ENCODE measurements around the gene HDAC4.

HDAC4 gene

DNA sequence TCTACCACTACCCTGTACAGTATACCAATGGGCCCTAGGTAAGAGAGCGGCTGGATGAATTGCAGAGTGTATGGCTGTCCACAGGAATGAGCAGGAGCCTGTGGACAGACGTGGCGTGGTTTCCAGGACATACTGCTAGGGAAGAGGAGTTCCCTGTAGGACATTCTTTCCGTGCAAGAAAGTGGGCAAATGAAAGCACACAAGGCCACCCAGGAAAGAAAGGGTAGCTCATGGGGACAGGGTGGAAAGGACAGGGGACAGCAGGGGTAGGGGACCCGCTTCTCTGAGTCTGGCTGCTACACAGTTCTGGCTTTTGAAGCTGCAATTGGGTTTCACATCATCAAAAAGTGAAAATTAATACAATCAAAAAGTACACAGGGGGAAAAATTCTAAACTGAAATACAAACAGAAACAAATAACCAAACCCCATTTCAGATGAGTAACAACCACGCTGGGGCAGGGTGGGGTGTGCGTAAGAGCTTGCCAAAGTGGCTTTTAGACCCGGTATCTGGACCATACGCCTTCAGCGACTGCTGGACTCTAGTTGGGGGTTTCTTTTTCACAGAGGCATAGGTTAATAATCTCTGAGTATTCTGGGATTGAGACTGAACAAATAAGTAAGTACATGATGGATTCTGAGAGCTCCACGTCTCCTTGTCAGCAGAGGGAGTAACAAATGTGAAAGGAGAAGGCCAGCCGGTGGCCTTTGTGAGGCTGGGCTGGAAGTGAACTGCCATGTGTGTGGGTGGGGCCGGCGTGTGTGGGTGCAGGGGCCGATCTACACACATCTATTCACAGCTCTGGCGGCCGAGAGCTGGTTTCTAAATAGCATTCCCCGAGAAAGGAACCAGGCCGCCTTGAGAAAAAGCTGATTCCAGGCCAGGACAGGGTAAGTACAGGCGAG is 84.0 kb downstream of the HDAC4 start:
- Mint-ChIP-seq H3K9me3 (ENCODE audit: low read depth) (no peaks in the 10 kb centered on the region), H3K4me3 (no peak overlapping the region), H3K27me3 (no peaks in the 10 kb centered on the region), H3K4me1 (ENCODE audit: low read depth) (peaks cover 46% of the 10 kb centered on the region), H3K27ac (peak overlapping the region; percentile 16), H3K36me3 (peaks cover 5% of the 10 kb centered on the region)

DNA sequence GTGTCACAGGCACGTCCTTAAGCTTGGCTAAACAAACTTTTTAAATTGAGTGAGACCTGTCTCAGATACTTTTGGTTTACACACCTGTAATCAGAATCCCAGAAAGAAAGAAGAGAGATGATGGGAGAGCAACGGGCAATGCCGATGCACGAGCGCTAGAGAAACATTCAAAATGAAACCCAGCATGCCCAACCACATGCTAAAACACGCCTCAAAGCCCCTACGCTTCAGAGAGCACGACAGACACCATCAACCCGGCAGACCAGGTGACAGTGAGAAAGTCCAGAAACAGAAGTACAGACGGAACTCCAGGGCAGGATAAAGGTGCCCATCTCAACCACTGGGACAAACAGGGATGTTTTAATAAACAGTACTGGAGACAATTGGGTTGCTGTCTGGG is 85.5 kb downstream of the HDAC4 start:
- H3K27ac Mint-ChIP-seq = no peak overlapping the region

DNA sequence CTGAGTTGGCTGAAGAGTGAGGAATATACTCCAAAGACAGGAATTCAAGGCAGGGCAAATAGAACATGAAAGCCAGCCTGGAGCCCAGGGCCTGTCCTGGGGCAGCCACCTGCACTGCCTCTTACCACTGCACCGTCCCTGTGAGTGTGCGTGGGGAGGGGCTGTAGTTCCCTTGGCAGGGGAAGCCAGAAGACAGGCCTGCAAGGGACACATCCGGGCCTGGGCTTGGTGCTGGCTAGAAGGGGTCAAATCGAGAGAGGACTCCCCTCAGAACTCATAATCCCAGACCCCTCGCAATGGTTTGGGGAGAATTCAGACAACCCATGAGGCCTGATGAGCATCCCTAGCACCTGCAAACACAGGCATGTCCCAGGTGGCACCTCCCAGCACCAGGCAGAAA is 87.0 kb downstream of the HDAC4 start:
- H3K27ac Mint-ChIP-seq = no peak overlapping the region
- H3K9me3 Mint-ChIP-seq (ENCODE audit: low read depth) = no peaks in the 10 kb centered on the region
- no peak overlapping the region for H3K4me3 Mint-ChIP-seq
- H3K36me3 Mint-ChIP-seq = peaks cover 2% of the 10 kb centered on the region
- peaks cover 25% of the 10 kb centered on the region for H3K4me1 Mint-ChIP-seq (ENCODE audit: low read depth)
- no peaks in the 10 kb centered on the region for H3K27me3 Mint-ChIP-seq

More for the DNA sequence above, 85.5 kb downstream of the HDAC4 start:
- Mint-ChIP-seq H3K4me1 (ENCODE audit: low read depth) (peaks cover 34% of the 10 kb centered on the region), H3K4me3 (no peak overlapping the region), H3K27me3 (no peaks in the 10 kb centered on the region), H3K36me3 (peaks cover 2% of the 10 kb centered on the region), H3K9me3 (ENCODE audit: low read depth) (no peaks in the 10 kb centered on the region)

DNA sequence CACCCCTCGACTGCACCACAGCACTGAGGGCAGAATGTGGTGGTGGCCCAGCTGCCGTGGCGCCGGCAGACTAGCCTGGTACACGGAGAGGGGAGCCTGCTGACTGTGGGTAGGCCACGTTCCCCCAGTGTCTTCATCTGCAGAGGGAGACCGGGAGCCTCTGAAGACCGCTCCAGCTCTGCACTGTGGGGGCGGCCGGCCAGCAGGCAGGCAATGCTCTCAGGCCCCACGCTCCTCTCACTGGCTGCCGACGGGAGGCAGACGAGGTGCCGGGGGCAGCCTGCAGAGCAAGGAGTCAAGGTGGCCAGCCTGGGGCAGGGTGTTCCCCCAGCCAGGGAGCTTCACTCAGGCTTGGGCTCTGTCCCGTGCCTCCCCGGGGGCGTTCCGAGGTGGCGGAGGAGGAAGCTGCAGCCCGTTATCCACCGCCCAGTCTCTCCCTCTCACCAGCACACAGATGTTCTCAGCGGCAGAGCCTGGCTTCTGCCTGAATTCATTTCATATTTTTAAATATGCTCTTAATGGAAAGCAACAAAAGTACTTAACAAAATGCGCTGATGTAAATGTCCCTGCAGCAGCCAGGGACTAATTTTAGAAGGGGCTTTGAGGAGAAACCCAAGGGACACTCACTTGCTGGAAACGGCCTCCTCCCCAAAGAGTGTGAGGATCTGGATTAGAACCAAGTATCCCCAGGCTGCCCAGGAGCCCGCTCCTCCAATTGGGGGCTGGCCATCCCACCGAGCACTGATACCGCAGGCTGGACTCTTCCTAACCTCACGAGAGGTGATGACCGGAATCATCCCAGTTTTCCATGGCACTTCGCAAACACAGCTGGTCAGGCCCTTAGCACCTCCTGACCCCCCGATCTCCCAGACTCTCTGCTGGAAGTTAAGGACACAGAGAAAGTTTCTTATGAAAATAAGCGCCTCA is 87.8 kb downstream of the HDAC4 start:
- Mint-ChIP-seq H3K9me3 (ENCODE audit: low read depth) (no peaks in the 10 kb centered on the region), H3K4me3 (no peak overlapping the region), H3K27ac (no peak overlapping the region), H3K36me3 (peaks cover 2% of the 10 kb centered on the region), H3K27me3 (no peaks in the 10 kb centered on the region), H3K4me1 (ENCODE audit: low read depth) (peaks cover 21% of the 10 kb centered on the region)

DNA sequence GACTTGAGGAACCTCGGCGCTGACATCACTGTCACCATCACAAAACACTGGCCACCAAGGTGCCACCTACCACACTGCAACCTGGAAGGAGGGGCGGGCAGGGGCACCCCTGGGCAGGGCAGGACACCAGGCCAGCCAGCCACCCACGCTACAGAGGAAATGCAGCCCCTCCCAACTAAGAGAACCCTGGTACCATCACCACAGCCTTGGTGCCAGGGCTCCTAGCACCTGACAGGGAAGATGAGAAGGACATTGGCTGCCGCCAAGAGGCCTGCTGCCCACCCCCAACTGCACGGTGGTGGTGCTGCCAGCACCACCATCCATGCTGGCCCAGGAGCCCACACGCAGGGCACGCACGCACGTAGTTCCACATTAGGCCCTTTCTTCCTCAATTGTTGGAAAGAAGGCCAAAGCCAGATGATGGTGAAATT is 88.7 kb downstream of the HDAC4 start:
- H3K9me3 Mint-ChIP-seq (ENCODE audit: low read depth) = no peaks in the 10 kb centered on the region
- H3K4me1 Mint-ChIP-seq (ENCODE audit: low read depth) = peaks cover 15% of the 10 kb centered on the region
- no peak overlapping the region for H3K27ac Mint-ChIP-seq
- H3K27me3 Mint-ChIP-seq = no peaks in the 10 kb centered on the region
- H3K36me3 Mint-ChIP-seq = peaks cover 2% of the 10 kb centered on the region
- no peak overlapping the region for H3K4me3 Mint-ChIP-seq

DNA sequence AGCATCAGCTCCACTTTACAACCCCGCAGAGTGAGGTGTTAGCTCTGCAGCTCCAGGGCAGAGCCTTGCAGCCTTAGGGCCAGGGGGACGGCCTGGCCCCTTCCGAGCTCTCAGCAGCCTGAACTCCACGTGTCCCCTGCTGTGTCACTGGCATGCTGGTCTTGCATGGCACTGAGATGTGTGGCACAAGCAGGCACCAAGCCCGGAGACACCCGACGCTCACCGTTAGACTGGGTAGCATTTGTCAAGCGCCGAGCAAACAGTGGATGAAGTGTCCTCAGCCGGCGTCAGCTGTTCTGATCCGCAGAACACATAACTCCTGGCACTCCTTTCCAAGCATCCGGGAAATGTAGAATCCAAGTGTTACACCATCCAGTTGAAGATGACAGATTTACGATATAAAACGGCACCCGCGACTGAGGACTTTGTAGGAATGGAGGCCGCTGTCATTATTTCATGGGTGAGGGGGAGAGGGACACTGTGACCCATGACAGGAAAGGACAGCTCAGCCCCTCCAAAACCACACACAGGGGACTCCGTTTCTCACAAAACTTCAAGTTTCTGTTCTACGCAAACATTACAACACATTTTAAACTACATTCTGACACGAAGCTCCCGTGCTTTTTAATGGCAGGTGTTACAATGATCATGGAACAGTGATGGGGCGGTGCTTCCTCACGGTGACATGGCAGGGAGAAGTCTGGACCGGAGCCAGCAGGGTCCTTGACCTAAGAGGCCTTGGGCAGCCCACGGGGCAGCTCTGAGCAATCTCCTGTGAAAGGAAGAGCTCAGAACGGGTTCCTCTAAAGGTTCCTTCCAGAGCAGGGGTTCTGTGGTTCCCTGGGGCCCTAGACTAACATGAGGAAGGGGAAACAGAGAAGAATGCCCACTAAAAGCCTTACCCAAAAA is 89.4 kb downstream of the HDAC4 start:
- Mint-ChIP-seq H3K27me3 (no peaks in the 10 kb centered on the region), H3K4me3 (no peak overlapping the region), H3K9me3 (ENCODE audit: low read depth) (no peaks in the 10 kb centered on the region), H3K4me1 (ENCODE audit: low read depth) (peaks cover 10% of the 10 kb centered on the region), H3K27ac (no peak overlapping the region), H3K36me3 (peaks cover 2% of the 10 kb centered on the region)

DNA sequence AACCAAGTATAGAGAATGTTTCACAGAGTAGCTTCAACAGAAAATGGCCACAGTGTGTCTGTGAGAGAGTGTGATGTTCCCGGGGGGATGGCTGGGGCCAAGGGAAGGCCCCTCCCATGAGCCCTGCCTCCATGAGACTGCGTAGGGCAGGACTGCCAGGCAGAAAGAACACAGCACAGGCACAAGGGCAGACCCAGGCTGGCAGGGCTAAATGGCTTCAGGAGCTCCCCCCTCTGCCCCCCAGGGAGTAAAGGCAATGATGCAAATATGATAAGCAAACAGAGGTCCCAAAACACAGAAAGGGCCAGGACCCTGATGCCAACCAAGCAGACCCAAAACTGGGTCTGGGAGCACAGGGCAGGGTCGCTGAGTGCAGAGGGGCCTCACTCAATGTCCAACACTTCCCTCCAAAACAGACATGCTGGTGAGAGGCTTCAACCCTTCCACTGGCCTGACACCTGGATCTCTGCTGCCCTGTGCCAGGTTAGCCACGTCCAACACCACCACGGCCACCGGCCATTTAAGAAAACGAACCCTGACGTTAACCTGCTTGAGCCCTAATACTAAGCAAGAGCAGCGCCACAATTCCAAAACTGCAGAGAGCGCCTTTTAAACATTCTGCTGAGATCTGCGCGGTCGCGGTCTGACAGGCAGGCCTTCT is 90.3 kb downstream of the HDAC4 start:
- Mint-ChIP-seq H3K36me3 (peaks cover 2% of the 10 kb centered on the region), H3K4me1 (ENCODE audit: low read depth) (peaks cover 10% of the 10 kb centered on the region), H3K9me3 (ENCODE audit: low read depth) (no peaks in the 10 kb centered on the region), H3K4me3 (no peak overlapping the region), H3K27ac (no peak overlapping the region), H3K27me3 (no peaks in the 10 kb centered on the region)

DNA sequence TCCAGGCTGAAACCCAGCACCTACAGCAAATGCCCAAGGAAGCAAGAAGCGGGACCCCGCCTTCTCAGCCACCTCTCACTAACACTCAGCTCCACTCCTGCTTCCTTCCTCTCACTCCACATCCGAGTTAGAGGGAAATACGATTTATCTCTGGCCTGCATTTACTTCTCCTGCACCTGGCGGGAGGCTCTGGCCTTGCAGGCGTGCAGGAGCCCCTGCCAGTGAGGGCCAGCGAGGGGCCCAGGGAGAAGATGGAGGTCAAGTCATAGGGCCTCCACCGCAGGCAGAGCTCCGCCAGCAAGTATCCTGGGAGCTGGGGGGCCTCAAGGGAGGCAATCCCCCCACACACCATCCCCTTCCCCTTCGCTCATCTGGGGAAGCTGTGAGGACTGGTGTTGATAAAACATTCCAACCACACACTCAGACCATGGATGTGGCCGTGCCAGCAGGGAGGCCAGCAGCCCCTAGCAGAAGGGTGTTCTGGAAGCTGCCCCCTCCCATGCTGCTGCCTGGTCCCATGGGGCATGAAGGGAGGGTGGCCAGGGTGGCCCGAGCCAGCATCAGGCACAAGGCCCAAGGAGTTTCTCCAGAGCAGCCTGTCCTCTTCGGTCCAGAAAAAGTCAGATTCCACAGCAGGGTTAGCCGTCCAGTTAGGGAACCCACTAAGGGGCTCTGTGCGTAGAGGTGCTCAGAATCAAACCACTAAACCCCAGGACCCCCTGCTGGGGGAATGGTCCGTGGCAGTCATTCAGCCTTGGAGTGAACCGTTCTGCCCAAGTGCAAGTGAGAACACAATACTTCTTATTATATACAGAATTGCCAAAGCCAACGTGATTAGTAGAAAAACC is 91.2 kb downstream of the HDAC4 start:
- Mint-ChIP-seq H3K36me3 (no peaks in the 10 kb centered on the region), H3K4me1 (ENCODE audit: low read depth) (peaks cover 6% of the 10 kb centered on the region), H3K9me3 (ENCODE audit: low read depth) (no peaks in the 10 kb centered on the region), H3K27me3 (no peaks in the 10 kb centered on the region), H3K27ac (no peak overlapping the region), H3K4me3 (no peak overlapping the region)

DNA sequence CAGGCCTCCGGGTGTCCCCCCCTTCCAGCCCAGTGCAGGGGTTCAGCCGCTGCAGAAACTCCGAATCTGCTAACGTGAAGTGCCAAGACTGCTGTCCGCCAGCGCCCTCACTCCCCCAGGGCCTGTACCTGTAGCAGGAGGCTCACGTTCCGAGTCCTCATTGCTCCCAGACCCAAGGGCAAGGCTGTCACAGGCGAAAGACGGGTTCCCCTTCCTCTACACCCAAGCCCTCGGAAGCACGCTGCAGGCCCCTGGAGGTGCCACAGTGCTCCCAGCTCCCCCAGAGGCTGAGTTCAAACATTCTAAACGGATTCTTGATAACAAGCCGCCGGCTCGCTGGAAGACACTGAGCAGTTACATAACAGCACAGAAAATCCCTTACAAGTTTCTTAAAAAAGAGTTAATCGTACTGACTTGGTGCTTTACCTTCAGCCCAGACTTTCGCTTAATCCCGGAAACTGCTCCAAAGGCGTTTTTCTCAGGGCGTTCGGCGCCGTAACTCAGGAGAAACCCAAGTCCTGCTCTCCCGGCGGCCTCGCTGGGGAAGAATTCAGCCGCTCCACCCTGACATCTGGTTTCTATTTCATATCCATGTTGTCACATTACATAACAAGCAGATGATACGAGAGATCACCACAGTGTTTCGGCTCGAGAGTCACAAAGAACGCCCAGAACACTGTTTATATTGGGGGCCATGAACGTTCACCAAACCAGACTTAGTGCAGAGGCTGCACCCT is 92.0 kb downstream of the HDAC4 start:
- no peaks in the 10 kb centered on the region for H3K9me3 Mint-ChIP-seq (ENCODE audit: low read depth)
- no peaks in the 10 kb centered on the region for H3K27me3 Mint-ChIP-seq
- H3K27ac Mint-ChIP-seq = no peak overlapping the region
- H3K4me3 Mint-ChIP-seq = no peak overlapping the region
- no peaks in the 10 kb centered on the region for H3K36me3 Mint-ChIP-seq
- peaks cover 9% of the 10 kb centered on the region for H3K4me1 Mint-ChIP-seq (ENCODE audit: low read depth)

DNA sequence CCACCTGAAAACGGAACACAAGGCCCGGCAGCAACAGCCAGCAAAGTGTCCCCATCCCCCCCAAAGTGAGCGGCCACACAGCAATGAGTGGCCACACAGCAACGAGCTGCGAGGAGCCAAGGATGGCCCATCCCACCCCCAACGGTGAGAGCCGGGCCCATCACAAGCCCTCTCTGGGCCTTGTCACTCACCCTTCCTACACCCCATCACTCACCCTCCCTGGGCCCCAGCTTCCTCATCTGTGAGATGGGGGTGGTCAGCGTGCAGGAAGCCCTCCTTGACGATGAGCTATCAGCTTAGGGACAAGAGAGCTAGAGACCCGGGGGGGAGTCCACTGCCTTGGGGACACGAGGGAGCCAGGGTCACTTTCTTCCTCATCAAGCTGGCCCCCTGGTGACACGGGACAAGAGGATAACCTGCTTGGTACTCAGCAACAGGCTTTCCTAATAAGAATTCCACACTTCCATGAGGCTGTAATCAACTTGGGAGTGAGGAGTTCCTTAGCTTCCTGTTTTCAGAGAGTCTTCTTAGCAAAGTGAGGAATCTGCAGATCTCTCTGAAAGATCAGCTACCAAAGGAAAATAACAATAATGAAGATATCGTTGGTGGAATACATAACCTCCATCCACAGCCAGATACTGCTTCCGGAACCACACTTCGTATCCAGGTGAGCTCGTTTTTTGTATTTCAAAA is 92.8 kb downstream of the HDAC4 start:
- Mint-ChIP-seq H3K4me3 (no peak overlapping the region), H3K36me3 (no peaks in the 10 kb centered on the region), H3K4me1 (ENCODE audit: low read depth) (peaks cover 16% of the 10 kb centered on the region), H3K27me3 (no peaks in the 10 kb centered on the region), H3K27ac (no peak overlapping the region), H3K9me3 (ENCODE audit: low read depth) (no peaks in the 10 kb centered on the region)

DNA sequence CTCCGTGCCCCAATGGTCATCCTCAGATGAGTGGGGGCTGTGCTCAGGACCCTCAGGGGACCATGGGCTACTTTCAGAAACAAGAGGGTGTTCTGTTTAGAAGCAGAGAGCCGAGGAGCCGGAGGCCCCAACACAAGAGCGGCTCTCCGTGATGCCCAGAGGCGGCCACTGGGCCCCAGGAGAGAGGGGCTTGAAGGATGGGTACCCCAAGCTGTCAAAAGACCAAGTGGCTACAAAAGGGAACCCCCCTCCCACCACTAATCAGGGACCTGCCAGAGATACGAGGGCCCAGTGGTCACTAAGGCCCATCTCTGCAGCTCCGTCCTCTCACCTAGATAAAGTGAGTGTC is 93.6 kb downstream of the HDAC4 start:
- Mint-ChIP-seq H3K4me3 (no peak overlapping the region), H3K36me3 (no peaks in the 10 kb centered on the region), H3K27ac (no peak overlapping the region), H3K4me1 (ENCODE audit: low read depth) (peaks cover 18% of the 10 kb centered on the region), H3K9me3 (ENCODE audit: low read depth) (no peaks in the 10 kb centered on the region), H3K27me3 (no peaks in the 10 kb centered on the region)

DNA sequence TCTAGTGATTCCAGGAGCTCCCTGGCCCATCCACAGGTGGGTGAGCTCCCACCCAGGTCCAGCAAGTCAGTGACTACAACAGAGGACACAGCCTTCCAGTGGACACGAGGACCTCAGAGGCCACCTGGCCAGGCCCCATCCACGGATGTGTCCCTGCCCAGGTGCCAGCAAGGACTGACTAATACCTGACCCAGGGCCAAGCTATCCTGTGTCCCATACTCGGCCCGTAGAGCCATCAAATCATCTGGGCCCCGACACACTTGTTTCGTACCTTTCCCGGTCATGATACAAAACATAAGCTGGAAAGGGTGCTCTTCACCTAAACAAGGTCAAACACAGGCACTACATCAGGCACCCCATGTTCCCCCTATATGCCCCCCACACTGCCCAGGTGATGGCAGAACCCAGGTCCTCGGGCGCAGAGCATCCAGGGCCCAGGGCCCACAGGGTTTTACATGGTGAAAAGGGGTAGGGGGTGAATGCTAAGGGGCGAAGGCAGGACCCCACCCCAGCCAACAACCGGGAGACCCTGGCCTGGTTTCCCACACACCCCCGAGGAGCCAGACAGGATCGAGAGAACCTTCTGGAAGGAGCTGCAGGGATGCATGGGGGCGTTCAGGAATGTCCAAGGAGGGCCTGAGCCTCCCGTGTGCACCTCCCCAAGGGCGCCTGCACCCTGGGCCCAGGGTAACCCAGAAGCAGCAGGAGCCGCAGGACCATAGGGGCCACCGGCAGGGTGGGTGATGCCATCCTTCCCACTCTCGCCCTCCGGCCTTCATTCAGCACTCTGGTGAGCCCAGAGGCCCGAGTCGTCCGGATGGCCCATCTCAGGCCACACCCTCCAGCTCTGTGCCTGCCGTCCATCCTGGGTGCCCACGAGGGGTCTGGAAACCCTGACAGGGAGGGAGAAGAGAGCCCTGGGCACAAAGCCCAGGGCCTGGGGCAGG is 94.3 kb downstream of the HDAC4 start:
- Mint-ChIP-seq H3K27me3 (no peaks in the 10 kb centered on the region), H3K9me3 (ENCODE audit: low read depth) (no peaks in the 10 kb centered on the region), H3K27ac (peak overlapping the region; percentile 12), H3K4me1 (ENCODE audit: low read depth) (peaks cover 23% of the 10 kb centered on the region), H3K4me3 (no peak overlapping the region), H3K36me3 (no peaks in the 10 kb centered on the region)
